ENCODE measurements around the gene ACTN4. TPM values are rescaled to one million over a fixed set of nuclear protein-coding genes. Genes with fewer than 3 reads are reported as not detected.

Gene ACTN4
- 271 and 808 TPM in 2 replicates for total RNA-seq

DNA sequence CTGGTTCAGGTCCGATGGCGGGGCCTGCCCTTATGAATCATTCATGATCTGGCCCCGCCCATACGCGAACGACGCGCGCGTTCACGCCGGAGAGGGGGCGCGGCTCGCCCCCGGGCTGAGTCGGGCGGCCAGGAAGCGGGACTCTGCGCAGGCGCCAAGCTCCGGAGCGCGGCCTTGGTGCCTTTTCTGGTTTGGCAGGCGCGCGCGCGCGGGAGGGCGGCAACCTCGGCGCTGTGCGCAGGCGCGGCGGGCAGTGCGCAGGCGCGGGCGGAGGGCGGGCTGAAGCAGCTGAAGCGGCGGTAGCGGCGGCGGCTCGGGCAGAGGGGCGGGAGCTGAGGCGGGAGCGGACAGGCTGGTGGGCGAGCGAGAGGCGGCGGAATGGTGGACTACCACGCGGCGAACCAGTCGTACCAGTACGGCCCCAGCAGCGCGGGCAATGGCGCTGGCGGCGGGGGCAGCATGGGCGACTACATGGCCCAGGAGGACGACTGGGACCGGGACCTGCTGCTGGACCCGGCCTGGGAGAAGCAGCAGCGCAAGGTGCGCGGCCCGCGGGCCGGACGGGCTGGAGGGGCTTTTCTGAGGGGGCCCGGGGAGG lies at the start of gene ACTN4:
Gene ACTN4, plus strand, starts transcription at position 282 of the 598 bp plus-strand sequence. Its CDS starts 97 bp downstream, at position 379.

GRCh38 chr19:38617764-38618589 lies 29.5 kb upstream of the ACTN4 start, which contains the start of gene MAP4K1:
TSS of gene MAP4K1 (minus strand) at chr19:38617953. CDS start at chr19:38617895, 58 bp downstream.

GRCh38 chr19:38618590-38619360 lies 28.7 kb upstream of the ACTN4 start, which contains the start of gene EIF3K:
TSS of gene EIF3K (plus strand) at chr19:38619188. CDS start at chr19:38619269, 81 bp downstream.

GRCh38 chr19:38744298-38744681 lies 96.8 kb downstream of the ACTN4 start, which contains the start of gene CAPN12:
TSS of gene CAPN12 (minus strand) at chr19:38744474. CDS start at chr19:38744165, 309 bp downstream.

DNA sequence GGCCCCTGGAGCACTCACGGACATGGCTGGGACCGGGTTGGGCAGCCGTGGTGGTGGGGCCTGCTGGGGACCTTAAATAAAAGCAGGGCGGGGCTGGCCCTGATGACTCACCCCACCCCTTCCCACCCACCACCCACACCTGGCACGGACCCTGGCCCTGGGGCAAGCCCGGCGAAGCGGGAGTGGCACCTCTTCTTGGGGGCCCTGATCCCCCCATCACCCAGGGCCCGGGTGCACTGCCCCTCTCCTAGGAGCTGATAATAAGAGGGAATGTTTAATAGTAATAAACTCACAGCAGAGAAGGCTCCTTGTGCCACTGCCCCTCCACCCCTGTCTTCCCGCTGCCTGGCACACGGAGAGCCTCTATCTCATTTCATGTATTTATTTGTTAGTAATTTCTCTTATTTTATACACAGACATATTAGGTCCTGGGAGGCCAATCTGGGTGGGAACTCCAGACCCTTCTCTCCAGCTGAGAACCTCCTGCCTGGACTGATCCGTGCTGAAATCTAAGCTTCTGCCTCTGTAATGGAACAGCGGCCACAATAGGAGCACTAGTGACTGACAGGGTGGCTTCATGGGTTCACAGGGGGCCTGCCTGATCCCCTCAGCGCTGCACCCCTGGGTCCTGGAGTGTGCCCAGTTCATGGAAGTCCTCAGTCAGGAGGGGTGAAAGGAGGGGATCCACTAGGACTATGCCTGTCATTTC lies 126.2 kb downstream of the ACTN4 start, which contains the start of gene LGALS7:
Gene LGALS7, minus strand, starts transcription at position 49 of the 709 bp plus-strand sequence. Its CDS starts 25 bp downstream, at position 24.

Other genes with a start within 250 kb of the ACTN4 start
- gene FAM98C, start 244.6 kb upstream of the ACTN4 start, total RNA-seq, result 4.5 and 5.8 TPM in 2 replicates
- not detected in 2 replicates for gene RASGRP4, start 221.4 kb upstream of the ACTN4 start, total RNA-seq
- gene RYR1, start 214.0 kb upstream of the ACTN4 start, total RNA-seq, result not detected in 2 replicates
- gene MAP4K1, start 29.7 kb upstream of the ACTN4 start, total RNA-seq, result not detected in 2 replicates
- 185 and 279 TPM in 2 replicates for gene EIF3K, start 28.5 kb upstream of the ACTN4 start, total RNA-seq
- 0.19 TPM in 1 of 2 replicates, not detected in the other for gene CAPN12, start 96.8 kb downstream of the ACTN4 start, total RNA-seq
- gene LGALS7, start 125.9 kb downstream of the ACTN4 start, total RNA-seq, result not detected in 2 replicates
- gene LGALS7B, start 141.6 kb downstream of the ACTN4 start, total RNA-seq, result 0.65 TPM in 1 of 2 replicates, not detected in the other
- gene LGALS4, start 165.3 kb downstream of the ACTN4 start, total RNA-seq, result 0.19 TPM in 1 of 2 replicates, not detected in the other
- gene ECH1, start 184.1 kb downstream of the ACTN4 start, total RNA-seq, result 19.1 and 34.1 TPM in 2 replicates
- gene HNRNPL, start 202.3 kb downstream of the ACTN4 start, total RNA-seq, result 208 and 227 TPM in 2 replicates
- 6.2 and 6.8 TPM in 2 replicates for gene RINL, start 230.6 kb downstream of the ACTN4 start, total RNA-seq